Activated B cell treated with CpG ODN at 0.5 μM for 24 hours (primary cell): ENCODE results near the gene GAREM1. TPM values are rescaled to one million over a fixed set of nuclear protein-coding genes. Genes with fewer than 3 reads are reported as not detected.

Experiments
- ATAC-seq: fragments of 200-7000 bp; cut with Tn5 transposase; one replicate; pipeline ENCODE4 v1.10.0; 2021; ENCODE audit warnings: low read depth, mild to moderate bottlenecking, moderate library complexity
- CTCF ChIA-PET: fragments of 350-600 bp; sonication (Branson Sonifier 250); formaldehyde crosslinking; loops from one replicate; lab custom pipeline; 2021; ENCODE audit warnings: antibody characterized with exemption; lab: Charles Lee
- POLR2A ChIA-PET: fragments of 350-600 bp; sonication (Branson Sonifier 250); formaldehyde crosslinking; loops from one replicate; lab custom pipeline; 2021; ENCODE audit warnings: antibody characterized with exemption; lab: Charles Lee
- DNase-seq: peaks from one replicate; pipeline ENCODE4 v3.0.0; 2022
- H3K27ac Mint-ChIP-seq: one replicate; pipeline ENCODE4 v1.8.0; 2020; ENCODE audit warnings: mixed read lengths
- H3K27me3 Mint-ChIP-seq: one replicate; pipeline ENCODE4 v1.8.0; 2021; ENCODE audit warnings: mixed read lengths
- H3K36me3 Mint-ChIP-seq: one replicate; pipeline ENCODE4 v1.8.0; 2021; ENCODE audit warnings: low read depth, mixed read lengths
- H3K4me1 Mint-ChIP-seq: one replicate; pipeline ENCODE4 v1.8.0; 2021; ENCODE audit warnings: mixed read lengths
- H3K4me3 Mint-ChIP-seq: one replicate; pipeline ENCODE4 v1.8.0; 2020; ENCODE audit warnings: mild to moderate bottlenecking, mixed read lengths
- H3K9me3 Mint-ChIP-seq: one replicate; pipeline ENCODE4 v1.8.0; 2020; ENCODE audit warnings: mixed read lengths
- intact Hi-C: fragments of 100-400 bp; cut with micrococcal nuclease; formaldehyde crosslinking; loops from one replicate; pipeline ENCODE4 v1.15.1; 2024
- total RNA-seq: library from RNA; stranded (reverse); gene quantifications from 2 replicates; pipeline ENCODE4 v1.2.3, GENCODE V29; 2022
- TF ChIP-seq, protein P1 (sequence below): fragments of 200-600 bp; IDR thresholded peaks from one replicate; pipeline ENCODE4 v1.8.0; 2022; ENCODE audit warnings: antibody characterized with exemption, mild to moderate bottlenecking

The GAREM1 gene
- total RNA-seq, 1 donor from 2014 or later = not detected

DNA sequence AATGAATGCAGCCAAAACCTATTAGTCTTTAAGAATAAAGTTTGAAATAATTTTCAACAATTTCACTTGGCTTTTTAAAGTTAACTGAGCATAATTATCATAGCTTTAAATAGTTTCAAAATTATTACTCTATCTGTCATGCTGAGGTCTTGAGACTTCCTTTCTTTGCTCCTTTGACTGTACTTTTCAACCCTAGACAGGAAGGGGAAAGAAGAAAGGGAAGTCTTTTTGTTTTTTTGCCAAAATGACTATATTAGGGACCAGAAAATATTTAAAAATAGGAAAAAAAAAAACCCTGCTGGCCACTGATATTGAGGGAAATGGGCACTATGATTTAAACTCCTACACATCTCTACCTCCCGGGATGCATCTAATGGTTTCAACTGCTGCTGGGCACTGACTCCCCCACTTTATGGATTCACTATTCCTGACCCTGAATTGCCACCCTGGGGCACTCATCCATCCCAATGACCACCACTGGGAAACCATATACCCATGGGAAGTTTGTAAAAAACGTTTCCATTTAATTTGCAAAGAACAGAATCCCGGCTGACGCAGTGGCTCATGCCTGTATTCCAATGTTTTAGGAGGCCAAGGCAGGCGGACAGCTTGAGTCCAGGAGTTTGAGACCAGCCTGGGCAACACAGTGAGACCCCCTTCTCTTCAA is 50.5 kb downstream of the GAREM1 start:
- intact Hi-C loops = no loop called here
- H3K4me3 Mint-ChIP-seq = no peak overlapping the region
- H3K27me3 Mint-ChIP-seq = no peaks in the 10 kb centered on the region
- ATAC-seq (no peak), DNase-seq (no peak)
- TF ChIP-seq, protein P1, sequence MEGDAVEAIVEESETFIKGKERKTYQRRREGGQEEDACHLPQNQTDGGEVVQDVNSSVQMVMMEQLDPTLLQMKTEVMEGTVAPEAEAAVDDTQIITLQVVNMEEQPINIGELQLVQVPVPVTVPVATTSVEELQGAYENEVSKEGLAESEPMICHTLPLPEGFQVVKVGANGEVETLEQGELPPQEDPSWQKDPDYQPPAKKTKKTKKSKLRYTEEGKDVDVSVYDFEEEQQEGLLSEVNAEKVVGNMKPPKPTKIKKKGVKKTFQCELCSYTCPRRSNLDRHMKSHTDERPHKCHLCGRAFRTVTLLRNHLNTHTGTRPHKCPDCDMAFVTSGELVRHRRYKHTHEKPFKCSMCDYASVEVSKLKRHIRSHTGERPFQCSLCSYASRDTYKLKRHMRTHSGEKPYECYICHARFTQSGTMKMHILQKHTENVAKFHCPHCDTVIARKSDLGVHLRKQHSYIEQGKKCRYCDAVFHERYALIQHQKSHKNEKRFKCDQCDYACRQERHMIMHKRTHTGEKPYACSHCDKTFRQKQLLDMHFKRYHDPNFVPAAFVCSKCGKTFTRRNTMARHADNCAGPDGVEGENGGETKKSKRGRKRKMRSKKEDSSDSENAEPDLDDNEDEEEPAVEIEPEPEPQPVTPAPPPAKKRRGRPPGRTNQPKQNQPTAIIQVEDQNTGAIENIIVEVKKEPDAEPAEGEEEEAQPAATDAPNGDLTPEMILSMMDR = no peak
- H3K36me3 Mint-ChIP-seq = no peaks in the 10 kb centered on the region
- CTCF ChIA-PET = no interaction called here
- H3K9me3 Mint-ChIP-seq = peaks cover 4% of the 10 kb centered on the region
- POLR2A ChIA-PET = no interaction called here
- H3K4me1 Mint-ChIP-seq = no peaks in the 10 kb centered on the region
- H3K27ac Mint-ChIP-seq = no peak overlapping the region

DNA sequence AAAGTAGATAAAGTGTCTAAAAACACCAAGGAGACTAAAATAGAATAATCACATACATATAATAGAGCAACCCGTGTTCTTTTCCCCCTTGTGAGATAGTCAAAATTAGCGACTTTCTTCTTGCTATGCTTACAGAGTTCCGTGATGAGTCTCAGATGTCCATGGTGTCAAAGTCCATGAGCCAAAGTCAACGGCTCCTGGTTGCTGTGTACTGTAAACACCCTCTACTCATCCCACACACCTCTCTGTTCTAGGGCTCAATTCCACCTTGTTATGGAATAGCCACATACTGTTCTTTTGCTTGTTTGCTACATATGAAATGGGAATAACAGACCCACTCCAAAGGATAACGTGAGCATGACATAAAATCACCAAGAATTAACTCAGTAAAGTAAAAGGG is 52.5 kb downstream of the GAREM1 start:
- POLR2A ChIA-PET = interaction anchor here (0.6 kb wide), 1 partner anchor 60 kb away, joined by 3 read pairs; no protein-coding TSS in a partner anchor
- no peak for ATAC-seq
- peaks cover 4% of the 10 kb centered on the region for H3K9me3 Mint-ChIP-seq
- TF ChIP-seq, protein P1 = no peak
- H3K27ac Mint-ChIP-seq = no peak overlapping the region
- CTCF ChIA-PET = no interaction called here
- H3K27me3 Mint-ChIP-seq = no peaks in the 10 kb centered on the region
- intact Hi-C loops = no loop called here
- no peak for DNase-seq
- H3K36me3 Mint-ChIP-seq = no peaks in the 10 kb centered on the region
- no peaks in the 10 kb centered on the region for H3K4me1 Mint-ChIP-seq
- H3K4me3 Mint-ChIP-seq = no peak overlapping the region

DNA sequence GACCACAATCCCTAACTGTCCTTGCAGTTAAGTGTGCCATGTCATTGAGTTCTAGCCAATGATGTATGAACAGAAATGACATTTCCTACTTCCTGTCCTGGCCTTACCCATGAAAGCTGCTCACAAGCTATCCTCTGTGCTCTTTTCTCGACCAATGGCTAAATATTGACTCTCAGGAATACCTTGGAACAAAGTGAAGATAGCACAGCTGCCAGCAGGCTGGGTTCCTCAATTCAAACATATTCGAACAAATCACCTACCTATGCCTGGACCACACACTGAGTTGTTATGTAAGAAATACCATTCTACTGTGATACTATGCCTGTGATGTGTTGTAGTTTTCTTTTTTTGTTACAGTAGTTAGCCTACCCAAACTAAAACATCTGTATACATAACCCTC is 65.1 kb downstream of the GAREM1 start:
- ATAC-seq (no peak), DNase-seq (no peak)
- Mint-ChIP-seq H3K9me3 (no peaks in the 10 kb centered on the region), H3K4me3 (no peak overlapping the region), H3K36me3 (no peaks in the 10 kb centered on the region), H3K27me3 (peaks cover 6% of the 10 kb centered on the region), H3K4me1 (no peaks in the 10 kb centered on the region), H3K27ac (no peak overlapping the region)
- intact Hi-C loops = no loop called here
- ChIA-PET CTCF (no interaction called here), POLR2A (no interaction called here)
- TF ChIP-seq, protein P1 = no peak

DNA sequence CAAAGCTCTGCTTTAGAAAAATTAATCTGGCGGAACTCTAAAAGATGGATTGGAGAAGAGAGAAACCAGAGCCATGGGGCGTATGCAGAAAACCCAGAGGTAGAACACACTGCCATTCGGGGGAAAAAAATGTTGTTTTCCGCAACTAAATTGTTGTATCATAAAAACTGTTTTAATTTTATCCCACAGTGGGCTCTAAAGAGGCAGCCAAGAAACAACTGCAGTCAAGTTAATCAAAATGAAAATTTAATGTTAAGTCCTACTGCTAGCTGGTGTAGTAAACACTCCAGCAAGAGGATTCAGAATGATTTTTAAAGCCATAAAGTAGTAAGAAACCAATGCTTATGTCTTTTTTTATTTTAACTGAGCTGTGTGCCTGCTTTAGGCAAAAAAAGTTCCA is 69.1 kb downstream of the GAREM1 start:
- CTCF ChIA-PET = no interaction called here
- Mint-ChIP-seq H3K27ac (no peak overlapping the region), H3K4me1 (no peaks in the 10 kb centered on the region), H3K9me3 (peaks cover 3% of the 10 kb centered on the region), H3K36me3 (no peaks in the 10 kb centered on the region), H3K27me3 (peaks cover 4% of the 10 kb centered on the region), H3K4me3 (no peak overlapping the region)
- ATAC-seq (no peak), DNase-seq (no peak)
- TF ChIP-seq, protein P1 = no peak
- intact Hi-C loops = no loop called here
- POLR2A ChIA-PET = no interaction called here

DNA sequence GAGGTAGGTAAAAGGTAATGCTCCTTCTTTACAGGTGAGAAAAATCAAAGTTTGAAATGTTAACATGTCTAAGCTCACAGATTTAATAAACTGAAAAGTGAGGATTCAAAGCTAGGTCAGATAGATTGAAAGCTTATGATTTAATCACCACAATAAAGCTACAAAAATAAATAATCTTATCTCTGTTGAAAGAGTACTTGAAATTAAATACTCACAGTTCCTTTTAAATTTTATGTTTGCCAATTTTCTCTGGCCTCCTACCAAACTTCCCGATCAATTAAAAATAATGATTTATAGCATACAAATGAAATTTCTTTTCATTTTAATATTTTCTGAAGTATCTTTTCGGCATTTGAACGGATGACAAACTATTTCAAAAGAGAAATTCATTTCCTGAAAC is 77.3 kb downstream of the GAREM1 start:
- H3K27ac Mint-ChIP-seq = no peak overlapping the region
- H3K36me3 Mint-ChIP-seq = no peaks in the 10 kb centered on the region
- intact Hi-C loops = no loop called here
- no peaks in the 10 kb centered on the region for H3K4me1 Mint-ChIP-seq
- no peaks in the 10 kb centered on the region for H3K9me3 Mint-ChIP-seq
- ChIA-PET POLR2A (no interaction called here), CTCF (no interaction called here)
- no peak for DNase-seq
- peaks cover 5% of the 10 kb centered on the region for H3K27me3 Mint-ChIP-seq
- TF ChIP-seq, protein P1 = no peak
- H3K4me3 Mint-ChIP-seq = no peak overlapping the region
- no peak for ATAC-seq
